SK-N-SH (cell line): Measurements from ENCODE around the gene HPCAL1. TPM values are rescaled to one million over a fixed set of nuclear protein-coding genes. Genes with fewer than 3 reads are reported as not detected.

ENCODE experiments used
- CTCF ChIA-PET: fragments of 300-600, 350-600 bp; formaldehyde crosslinking; extraction: SDS; loops from one replicate; lab custom pipeline; 2021; lab: Yijun Ruan, JAX
- POLR2A ChIA-PET: fragments of 350-600 bp; sonication (Branson Sonifier 250); formaldehyde crosslinking; extraction: SDS; loops from one replicate; lab custom pipeline; 2020; ENCODE audit warnings: antibody characterized with exemption, inconsistent platforms; lab: Yijun Ruan, JAX
- DNase-seq: peaks from one replicate; pipeline ENCODE4 v3.0.0; 2012
- H2AFZ ChIP-seq: fragments of 200-600 bp; sonication (generic); 2 replicates; pipeline ENCODE4 v1.8.1; 2016; ENCODE audit warnings: antibody characterized with exemption, mild to moderate bottlenecking, low read depth
- H3F3A ChIP-seq: fragments of 200-600 bp; sonication (generic); replicated peaks from 2 replicates; pipeline ENCODE3; 2016; ENCODE audit warnings: antibody characterized with exemption, mild to moderate bottlenecking; ENCODE audit not compliant: insufficient read depth
- H3K27ac ChIP-seq, 2 experiments: fragments of 200-500 bp in 1 of 2; fragments of 200-600 bp in 1 of 2; sonication (Bioruptor generic) in 1 of 2; sonication (generic), shearing (Covaris generic) in 1 of 2; 2 replicates each; pipeline versions ENCODE4 v1.5.1 to v1.6.1; 2014 to 2016; ENCODE audit warnings: low read depth in 2 of 2, inconsistent platforms in 1 of 2, low read length in 1 of 2, mild to moderate bottlenecking in 1 of 2, mixed read lengths in 1 of 2
- H3K27me3 ChIP-seq: fragments of 200-600 bp; sonication (generic), shearing (Covaris generic); 2 replicates; pipeline ENCODE4 v1.6.1; 2016; ENCODE audit warnings: mixed run types; ENCODE audit not compliant: insufficient read depth
- H3K36me3 ChIP-seq, 2 experiments: fragments of 200-500 bp in 1 of 2; fragments of 200-600 bp in 1 of 2; sonication (Bioruptor generic) in 1 of 2; sonication (generic) in 1 of 2; replicated peaks in 1 of 2; 2 replicates each; pipeline versions ENCODE3 to v1.5.1; 2014 to 2016; ENCODE audit warnings: low read length in 1 of 2, mild to moderate bottlenecking in 1 of 2; ENCODE audit not compliant: insufficient read depth in 2 of 2, control insufficient read depth in 1 of 2
- H3K4me1 ChIP-seq, 2 experiments: fragments of 200-500 bp in 1 of 2; fragments of 200-600 bp in 1 of 2; sonication (Bioruptor generic) in 1 of 2; sonication (generic), shearing (Covaris generic) in 1 of 2; 2 replicates each; pipeline versions ENCODE4 v1.5.1 to v1.6.1; 2014 to 2016; ENCODE audit warnings: low read depth in 1 of 2, low read length in 1 of 2, mixed run types in 1 of 2; ENCODE audit not compliant: insufficient read depth in 2 of 2, control insufficient read depth in 1 of 2
- H3K4me2 ChIP-seq: fragments of 200-600 bp; sonication (generic), shearing (Covaris generic); 2 replicates; pipeline ENCODE4 v1.6.1; 2017; ENCODE audit warnings: mixed run types
- H3K4me3 ChIP-seq, 2 experiments: fragments of 200-500 bp in 1 of 2; fragments of 200-600 bp in 1 of 2; sonication (Bioruptor generic) in 1 of 2; sonication (generic), shearing (Covaris generic) in 1 of 2; 2 replicates each; pipeline versions ENCODE4 v1.5.1 to v1.8.1; 2014 to 2016; ENCODE audit warnings: low read depth in 2 of 2, inconsistent platforms in 1 of 2, low read length in 1 of 2, mild to moderate bottlenecking in 1 of 2, mixed read lengths in 1 of 2, moderate library complexity in 1 of 2
- H3K79me2 ChIP-seq: fragments of 200-600 bp; sonication (generic); 2 replicates; pipeline ENCODE4 v1.8.1; 2017; ENCODE audit warnings: mild to moderate bottlenecking; ENCODE audit not compliant: insufficient read depth
- H3K9ac ChIP-seq: fragments of 200-600 bp; sonication (generic); 2 replicates; pipeline ENCODE4 v1.6.1; 2017; ENCODE audit warnings: mixed run types
- H3K9me2 ChIP-seq: fragments of 200-600 bp; sonication (generic); 2 replicates; pipeline ENCODE4 v1.6.1; 2017; ENCODE audit warnings: mixed run types
- H3K9me3 ChIP-seq: fragments of 200-600 bp; sonication (generic); 2 replicates; pipeline ENCODE4 v1.6.1; 2017; ENCODE audit warnings: mixed run types, mild to moderate bottlenecking, moderate library complexity
- H4K20me1 ChIP-seq: fragments of 200-600 bp; sonication (generic); 2 replicates; pipeline ENCODE4 v1.6.1; 2017; ENCODE audit warnings: mild to moderate bottlenecking, mixed run types; ENCODE audit not compliant: insufficient read depth
- EZH2phosphoT487 ChIP-seq: fragments of 200-600 bp; sonication (generic); IDR thresholded peaks from 2 replicates; pipeline ENCODE4 v1.6.1; 2017; ENCODE audit warnings: low read depth, mixed run types, mild to moderate bottlenecking, antibody characterized with exemption, moderate library complexity, borderline replicate concordance
- FOXJ3 ChIP-seq: sonication (generic); formaldehyde crosslinking; IDR thresholded peaks from 2 replicates; pipeline ENCODE4 v1.5.1; 2020; ENCODE audit warnings: mild to moderate bottlenecking, missing genetic modification reagents
- NRF1 ChIP-seq: IDR thresholded peaks from 2 replicates; pipeline ENCODE4 v1.6.1; 2012; ENCODE audit warnings: low read depth, mild to moderate bottlenecking, low read length
- REST ChIP-seq: IDR thresholded peaks from 2 replicates; pipeline ENCODE4 v1.6.1; 2012; ENCODE audit warnings: mild to moderate bottlenecking, low read depth, low read length, moderate library complexity
- SIN3A ChIP-seq: IDR thresholded peaks from 2 replicates; pipeline ENCODE4 v1.6.1; 2012; ENCODE audit warnings: low read depth, mild to moderate bottlenecking, low read length, moderate library complexity, borderline replicate concordance
- TAF1 ChIP-seq: IDR thresholded peaks from 2 replicates; pipeline ENCODE4 v1.6.1; 2012; ENCODE audit warnings: low read depth, mild to moderate bottlenecking, low read length, moderate library complexity, borderline replicate concordance
- TEAD4 ChIP-seq: IDR thresholded peaks from 2 replicates; pipeline ENCODE4 v1.4.0; 2012; ENCODE audit warnings: mild to moderate bottlenecking, borderline replicate concordance; ENCODE audit not compliant: insufficient read depth
- USF2 ChIP-seq: fragments of 150-350 bp; IDR thresholded peaks from 2 replicates; pipeline ENCODE4 v1.6.1; 2017; ENCODE audit warnings: antibody characterized with exemption, low read length, low read depth, borderline replicate concordance
- ZBTB33 ChIP-seq: IDR thresholded peaks from 2 replicates; pipeline ENCODE4 v1.4.0; 2012; ENCODE audit warnings: low read depth, borderline replicate concordance
- WGBS: methylation state at CpG from one replicate; pipeline ENCODE4 v1.1.6; 2017; ENCODE audit warnings: low lambda C conversion rate; 5-methylcytosine and 5-hydroxymethylcytosine counted together
- polyA plus RNA-seq, 3 experiments: library from polyadenylated mRNA; depleted of rRNA; stranded (reverse); fragments of >200 nt; gene quantifications; 2 replicates each; pipeline ENCODE4 v1.2.3, GENCODE V29; 2012

HPCAL1 gene
- polyA plus RNA-seq, 1 of the 3 experiments (the other 2 are of a cell fraction): 77.0 TPM

- Histone ChIP-seq H3K79me2 (no peaks in the 10 kb centered on the region), H3K4me3 (no peak overlapping the region), H4K20me1 (no peaks in the 10 kb centered on the region), H3K27me3 (no peaks in the 10 kb centered on the region), H3K4me2 (no peak overlapping the region), H3K9me3 (no peaks in the 10 kb centered on the region), H3K9me2 (no peaks in the 10 kb centered on the region), H2AFZ (no peak overlapping the region), H3K27ac (no peak overlapping the region), H3F3A (peaks cover 5% of the 10 kb centered on the region), H3K36me3 (no peaks in the 10 kb centered on the region), H3K9ac (no peak overlapping the region), H3K4me1 (peaks cover 4 to 7% of the 10 kb centered on the region in 2 experiments; a peak in 2 of 4 replicates)
- no peak for DNase-seq
- 88% methylated on average over 33 of the region's 34 CpGs for WGBS
- ChIA-PET POLR2A (no interaction called here), CTCF (interaction anchor here (0.6 to 3.4 kb wide), 4 partner anchors 30 to 167 kb away, joined by 3 to 10 read pairs (median 6); no protein-coding TSS in a partner anchor)
- TF ChIP-seq ZBTB33 (no peak), NRF1 (no peak), EZH2phosphoT487 (no peak), SIN3A (no peak)
Measured at GRCh38 chr2:10267551-10268465, 34.9 kb upstream of the HPCAL1 start.

GRCh38 chr2:10269291-10269690 lies 33.4 kb upstream of the HPCAL1 start:
- DNase-seq: no peak
- CTCF ChIA-PET: interaction anchor here (1.1 to 2.0 kb wide), 7 partner anchors 11 to 159 kb away, joined by 3 to 7 read pairs (median 3); no protein-coding TSS in a partner anchor

More at GRCh38 chr2:10269291-10269690, 33.4 kb upstream of the HPCAL1 start:
- Histone ChIP-seq H3K79me2 (no peaks in the 10 kb centered on the region), H2AFZ (no peak overlapping the region), H3K36me3 (no peaks in the 10 kb centered on the region), H3K27ac (no peak overlapping the region), H3K4me1 (peaks cover 4 to 7% of the 10 kb centered on the region in 2 experiments; a peak in 2 of 4 replicates), H3K9me2 (no peaks in the 10 kb centered on the region), H3K9ac (no peak overlapping the region), H3K9me3 (no peaks in the 10 kb centered on the region), H3K27me3 (no peaks in the 10 kb centered on the region), H3K4me2 (no peak overlapping the region), H3K4me3 (no peak overlapping the region), H4K20me1 (no peaks in the 10 kb centered on the region), H3F3A (peaks cover 5% of the 10 kb centered on the region)
- POLR2A ChIA-PET: no interaction called here
- TF ChIP-seq FOXJ3 (CRISPR knock-in tag): no peak
- TF ChIP-seq REST: no peak
- TF ChIP-seq SIN3A: no peak
- no peak for TF ChIP-seq TEAD4
- TF ChIP-seq TAF1: no peak
- TF ChIP-seq USF2: no peak
- 76% methylated on average over 8 of the region's 8 CpGs for WGBS
